Glutamatergic neuron (in vitro differentiated cells): ENCODE data around the gene METTL1. TPM values are rescaled to one million over a fixed set of nuclear protein-coding genes. Genes with fewer than 3 reads are reported as not detected.
"Not testable (repeated sequence)": the region's sequence is repeated elsewhere in the genome, so short reads cannot be mapped to it uniquely, and the experiment has no call there.

Experiments used
- DNase-seq: peaks from one replicate; pipeline ENCODE4 v3.0.0; 2022
- H3K27ac Mint-ChIP-seq: one replicate; pipeline ENCODE4 v1.8.0; 2020; ENCODE audit warnings: mild to moderate bottlenecking, mixed read lengths, inconsistent platforms; ENCODE audit not compliant: unreplicated experiment
- H3K27me3 Mint-ChIP-seq: one replicate; pipeline ENCODE4 v1.8.0; 2020; ENCODE audit warnings: mild to moderate bottlenecking, moderate library complexity, mixed read lengths, inconsistent platforms; ENCODE audit not compliant: unreplicated experiment
- H3K36me3 Mint-ChIP-seq: one replicate; pipeline ENCODE4 v1.8.0; 2020; ENCODE audit warnings: mild to moderate bottlenecking, mixed read lengths, inconsistent platforms; ENCODE audit not compliant: unreplicated experiment
- H3K4me1 Mint-ChIP-seq: one replicate; pipeline ENCODE4 v1.8.0; 2020; ENCODE audit warnings: mild to moderate bottlenecking, low read depth, mixed read lengths, inconsistent platforms; ENCODE audit not compliant: unreplicated experiment
- H3K4me3 Mint-ChIP-seq: one replicate; pipeline ENCODE4 v1.8.0; 2020; ENCODE audit warnings: mild to moderate bottlenecking, mixed read lengths, inconsistent platforms; ENCODE audit not compliant: unreplicated experiment
- H3K9me3 Mint-ChIP-seq: one replicate; pipeline ENCODE4 v1.8.0; 2020; ENCODE audit warnings: mild to moderate bottlenecking, moderate library complexity, mixed read lengths, inconsistent platforms; ENCODE audit not compliant: unreplicated experiment
- CTCF ChIP-seq: fragments of 200-600 bp; sonication (generic); IDR thresholded peaks from one replicate; pipeline ENCODE4 v1.5.0; 2021; ENCODE audit not compliant: partially characterized antibody, unreplicated experiment
- total RNA-seq: library from RNA; stranded (reverse); fragmentation: NEBNext Ultra II Directional; extraction: Animal tissue kit (Norgen Biotek cat#: 25700); gene quantifications from one replicate; pipeline ENCODE4 v1.2.1, GENCODE V29; 2021; ENCODE audit not compliant: unreplicated experiment

Gene METTL1
- total RNA-seq, 1 donor from 2014 or later = 9.1 TPM

- no peak for TF ChIP-seq CTCF
- H3K9me3 Mint-ChIP-seq = peaks cover 19% of the 10 kb centered on the region
- H3K27ac Mint-ChIP-seq = no peak overlapping the region
- H3K36me3 Mint-ChIP-seq = peaks cover 19% of the 10 kb centered on the region
- no peak overlapping the region for H3K4me3 Mint-ChIP-seq
- peaks cover 16% of the 10 kb centered on the region for H3K27me3 Mint-ChIP-seq
- peaks cover 12% of the 10 kb centered on the region for H3K4me1 Mint-ChIP-seq
- no peak for DNase-seq
These were observed 48.3 kb downstream of the METTL1 start for GRCh38 chr12:57723630-57723962.

DNA sequence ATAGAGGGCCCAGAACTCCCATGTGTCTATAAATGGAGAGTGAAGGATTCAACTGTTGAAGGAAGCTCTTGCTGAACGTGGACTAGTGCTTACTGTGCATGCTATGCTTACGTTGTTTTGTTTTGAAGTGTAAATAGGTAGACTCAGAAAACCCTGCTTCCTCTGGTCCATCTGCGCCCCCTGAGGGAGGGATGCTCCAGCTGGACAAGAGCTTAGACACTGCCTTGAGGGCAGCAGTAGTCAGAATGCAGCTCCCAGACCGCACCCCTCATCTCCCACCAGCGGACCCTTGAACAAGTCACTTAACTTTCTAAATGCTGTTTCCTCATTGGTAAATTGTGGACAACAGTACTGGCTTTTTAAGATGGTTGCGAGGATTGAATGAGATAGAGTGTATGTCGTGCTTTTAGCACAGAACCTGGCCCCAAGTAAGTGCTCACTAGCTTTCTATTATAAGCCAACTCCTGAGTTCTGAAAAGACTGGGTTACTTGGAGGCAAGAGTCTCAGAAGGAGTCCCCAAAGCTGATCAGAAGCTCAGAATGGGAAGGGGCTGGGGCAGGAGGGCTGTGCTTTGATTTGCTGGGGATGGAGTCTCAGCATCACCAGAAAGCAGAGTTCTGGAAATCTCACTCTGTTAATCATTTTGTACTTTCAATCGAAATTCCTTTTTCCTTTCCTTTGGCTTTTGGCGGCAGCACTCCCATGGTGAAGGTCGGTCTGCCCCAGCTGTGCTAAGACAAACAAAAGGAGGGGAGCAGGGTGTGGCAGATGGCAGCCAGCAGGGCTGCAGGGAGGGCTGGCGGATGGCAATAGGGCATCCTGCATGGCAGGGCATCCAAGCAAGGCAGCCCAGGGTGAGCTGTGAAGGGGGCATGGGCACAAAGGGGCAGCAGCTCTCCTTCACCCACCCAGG is 48.9 kb downstream of the METTL1 start:
- H3K27ac Mint-ChIP-seq = peak overlapping the region; percentile 22
- no peak for TF ChIP-seq CTCF
- peak overlapping the region; percentile 38 for H3K4me3 Mint-ChIP-seq
- no peak for DNase-seq
- H3K36me3 Mint-ChIP-seq = peaks cover 16% of the 10 kb centered on the region
- peaks cover 14% of the 10 kb centered on the region for H3K9me3 Mint-ChIP-seq
- H3K4me1 Mint-ChIP-seq = peaks cover 12% of the 10 kb centered on the region
- H3K27me3 Mint-ChIP-seq = peaks cover 13% of the 10 kb centered on the region

- Mint-ChIP-seq H3K9me3 (peaks cover 12% of the 10 kb centered on the region), H3K36me3 (peaks cover 14% of the 10 kb centered on the region), H3K4me3 (peak overlapping the region; percentile 21), H3K27ac (peak overlapping the region; percentile 4)
- H3K4me1 Mint-ChIP-seq, DNase-seq, H3K27me3 Mint-ChIP-seq: not testable (repeated sequence)
These were observed 49.9 kb downstream of the METTL1 start for GRCh38 chr12:57721846-57722608.

- no peak overlapping the region for H3K4me3 Mint-ChIP-seq
- H3K27me3 Mint-ChIP-seq = peaks cover 3% of the 10 kb centered on the region
- peaks cover 12% of the 10 kb centered on the region for H3K9me3 Mint-ChIP-seq
- no peak for TF ChIP-seq CTCF
- H3K27ac Mint-ChIP-seq = no peak overlapping the region
- DNase-seq = no peak
- H3K36me3 Mint-ChIP-seq = peaks cover 14% of the 10 kb centered on the region
- peaks cover 9% of the 10 kb centered on the region for H3K4me1 Mint-ChIP-seq
These were observed 51.0 kb downstream of the METTL1 start for GRCh38 chr12:57720606-57721595.
